Keratinocyte (primary cell): ENCODE data around the gene TOM1. TPM values are rescaled to one million over a fixed set of nuclear protein-coding genes. Genes with fewer than 3 reads are reported as not detected.
A peak's percentile ranks its signal among the peaks of the same experiment; 100 is the strongest.

ENCODE experiments used
- DNase-seq: peaks from one replicate; pipeline ENCODE4 v3.0.0-alpha.2; 2011; ENCODE audit warnings: low read depth, missing footprints, low spot score
- FAIRE-seq: peaks from 2 replicates; lab custom pipeline; 2011; peaks lifted over from hg19 to GRCh38; lab: Jason Lieb, UNC
- H2AFZ ChIP-seq: 2 replicates; pipeline ENCODE4 v1.6.0; 2012; ENCODE audit warnings: low read length, control low read depth, inconsistent platforms; ENCODE audit not compliant: control insufficient read depth
- H3K27ac ChIP-seq: 2 replicates; pipeline ENCODE4 v1.5.1; 2011; ENCODE audit warnings: low read length; ENCODE audit not compliant: control insufficient read depth, insufficient read depth
- H3K27me3 ChIP-seq: 3 replicates; pipeline ENCODE4 v1.6.0; 2011; ENCODE audit warnings: low read length; ENCODE audit not compliant: control insufficient read depth, insufficient read depth; ENCODE audit errors: extremely low read depth
- H3K36me3 ChIP-seq, 2 experiments: 2 replicates in 1 of 2; 3 replicates in 1 of 2; pipeline ENCODE4 v1.5.1; 2011; ENCODE audit warnings: low read length in 2 of 2, mild to moderate bottlenecking in 1 of 2; ENCODE audit not compliant: control insufficient read depth in 2 of 2, insufficient read depth in 2 of 2; ENCODE audit errors: extremely low read depth in 1 of 2
- H3K4me1 ChIP-seq: 3 replicates; pipeline ENCODE4 v1.5.1; 2011; ENCODE audit warnings: low read length; ENCODE audit not compliant: control insufficient read depth, insufficient read depth; ENCODE audit errors: extremely low read depth
- H3K4me2 ChIP-seq: 3 replicates; pipeline ENCODE4 v1.6.0; 2011; ENCODE audit warnings: low read depth, low read length; ENCODE audit not compliant: control insufficient read depth, insufficient read depth; ENCODE audit errors: extremely low read depth
- H3K4me3 ChIP-seq, 3 experiments: fragments of 200-600 bp in 1 of 3; sonication (generic) in 1 of 3; 2 replicates in 2 of 3; 3 replicates in 1 of 3; pipeline ENCODE4 v1.5.1; 2011 to 2016; ENCODE audit warnings: low read length in 3 of 3, mild to moderate bottlenecking in 3 of 3, control low read depth in 2 of 3, inconsistent platforms in 1 of 3, low read depth in 1 of 3, mixed read lengths in 1 of 3, mixed run types in 1 of 3, moderate library complexity in 1 of 3; ENCODE audit not compliant: control insufficient read depth in 2 of 3, insufficient read depth in 2 of 3; ENCODE audit errors: extremely low read depth in 1 of 3
- H3K79me2 ChIP-seq: 2 replicates; pipeline ENCODE4 v1.6.0; 2012; ENCODE audit warnings: low read length; ENCODE audit not compliant: control insufficient read depth, insufficient read depth
- H3K9ac ChIP-seq: 3 replicates; pipeline ENCODE4 v1.6.0; 2011; ENCODE audit warnings: low read length; ENCODE audit not compliant: control insufficient read depth, insufficient read depth; ENCODE audit errors: extremely low read depth
- H3K9me1 ChIP-seq: 3 replicates; pipeline ENCODE4 v1.6.0; 2011; ENCODE audit warnings: low read length; ENCODE audit not compliant: control insufficient read depth, insufficient read depth; ENCODE audit errors: extremely low read depth
- H3K9me3 ChIP-seq: 2 replicates; pipeline ENCODE4 v1.5.1; 2012; ENCODE audit warnings: low read depth, low read length; ENCODE audit not compliant: control insufficient read depth
- H4K20me1 ChIP-seq: 3 replicates; pipeline ENCODE4 v1.6.0; 2011; ENCODE audit warnings: low read length; ENCODE audit not compliant: control insufficient read depth, insufficient read depth; ENCODE audit errors: extremely low read depth
- EZH2 ChIP-seq: IDR thresholded peaks from one replicate; pipeline ENCODE4 v1.6.1; 2012; ENCODE audit warnings: inconsistent platforms, mild to moderate bottlenecking, low read length, moderate library complexity
- dilution Hi-C: fragments of 300-500 bp; cut with MboI; formaldehyde crosslinking; loops from one replicate; pipeline ENCODE4 v1.7.0; 2020; ENCODE audit warnings: low sequenced_read_pairs; ENCODE audit not compliant: extremely low pct_ligation_motif_present
- polyA plus RNA-seq, 5 experiments: library from polyadenylated mRNA; depleted of rRNA in 3 of 5; stranded (reverse) in 3 of 5; stranded (forward) in 1 of 5; unstranded in 1 of 5; fragments of >200 nt; gene quantifications; 1 replicate in 1 of 5; 2 replicates in 3 of 5; 3 replicates in 1 of 5; pipeline versions ENCODE4 v1.2.1 to v1.2.3, GENCODE V29; 2011 to 2012; ENCODE audit warnings: missing spikeins in 2 of 5, low read depth in 1 of 5, low replicate concordance in 1 of 5
- TF ChIP-seq, protein P1 (sequence below), 3 experiments: IDR thresholded peaks in 1 of 3; conservative IDR thresholded peaks in 1 of 3; optimal IDR thresholded peaks in 1 of 3; 2 replicates in 2 of 3; 3 replicates in 1 of 3; pipeline versions ENCODE3 to v1.5.1; 2011; ENCODE audit warnings: low read length in 3 of 3, mild to moderate bottlenecking in 3 of 3, moderate library complexity in 2 of 3, control low read depth in 1 of 3, inconsistent platforms in 1 of 3; ENCODE audit not compliant: insufficient read depth in 2 of 3; ENCODE audit errors: extremely low read depth in 1 of 3

Gene TOM1
- polyA plus RNA-seq, 1 donor (not counting 4 experiments of a cell fraction or from before 2014, with no cell fraction given) = 17.4 TPM

DNA sequence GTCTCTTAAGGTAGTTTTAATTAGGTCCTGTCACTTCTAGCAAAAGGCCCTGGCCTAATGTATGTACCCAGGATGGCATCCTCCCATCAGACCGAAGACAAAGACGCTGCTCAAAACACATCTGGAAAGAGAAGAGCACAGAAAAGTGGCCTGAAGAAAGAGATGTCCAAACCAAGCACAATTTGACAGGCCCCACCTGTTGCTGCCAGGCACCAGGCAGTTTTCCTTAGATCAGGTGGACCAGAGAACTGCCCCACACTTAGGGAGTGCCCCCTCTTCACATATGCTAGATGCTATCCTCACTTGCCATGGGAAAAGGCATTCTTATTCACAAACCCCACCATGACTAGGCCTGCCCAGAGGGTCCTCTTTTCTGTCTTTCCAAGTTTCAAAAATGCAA is 45.7 kb upstream of the TOM1 start:
- H4K20me1 ChIP-seq = no peaks in the 10 kb centered on the region
- no peak overlapping the region for H3K27ac ChIP-seq
- H2AFZ ChIP-seq = no peak overlapping the region
- DNase-seq = no peak
- dilution Hi-C loops = no loop called here
- no peak overlapping the region for H3K4me3 ChIP-seq
- H3K9ac ChIP-seq = no peak overlapping the region
- peaks cover 8% of the 10 kb centered on the region for H3K4me1 ChIP-seq
- H3K4me2 ChIP-seq = no peak overlapping the region
- no peak for TF ChIP-seq EZH2
- TF ChIP-seq, protein P1, sequence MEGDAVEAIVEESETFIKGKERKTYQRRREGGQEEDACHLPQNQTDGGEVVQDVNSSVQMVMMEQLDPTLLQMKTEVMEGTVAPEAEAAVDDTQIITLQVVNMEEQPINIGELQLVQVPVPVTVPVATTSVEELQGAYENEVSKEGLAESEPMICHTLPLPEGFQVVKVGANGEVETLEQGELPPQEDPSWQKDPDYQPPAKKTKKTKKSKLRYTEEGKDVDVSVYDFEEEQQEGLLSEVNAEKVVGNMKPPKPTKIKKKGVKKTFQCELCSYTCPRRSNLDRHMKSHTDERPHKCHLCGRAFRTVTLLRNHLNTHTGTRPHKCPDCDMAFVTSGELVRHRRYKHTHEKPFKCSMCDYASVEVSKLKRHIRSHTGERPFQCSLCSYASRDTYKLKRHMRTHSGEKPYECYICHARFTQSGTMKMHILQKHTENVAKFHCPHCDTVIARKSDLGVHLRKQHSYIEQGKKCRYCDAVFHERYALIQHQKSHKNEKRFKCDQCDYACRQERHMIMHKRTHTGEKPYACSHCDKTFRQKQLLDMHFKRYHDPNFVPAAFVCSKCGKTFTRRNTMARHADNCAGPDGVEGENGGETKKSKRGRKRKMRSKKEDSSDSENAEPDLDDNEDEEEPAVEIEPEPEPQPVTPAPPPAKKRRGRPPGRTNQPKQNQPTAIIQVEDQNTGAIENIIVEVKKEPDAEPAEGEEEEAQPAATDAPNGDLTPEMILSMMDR (optimal IDR thresholded peaks at IDR 0.05 in 1 of 3, IDR thresholded peaks at IDR 0.05 in 1 of 3, conservative IDR thresholded peaks at IDR 0.05 in 1 of 3; ENCODE audit: extremely low read depth in 1 of 3, insufficient read depth in 2 of 3, low read length in 3 of 3) = no peak
- no peaks in the 10 kb centered on the region for H3K36me3 ChIP-seq
- H3K27me3 ChIP-seq = no peaks in the 10 kb centered on the region
- peaks cover 12% of the 10 kb centered on the region for H3K79me2 ChIP-seq
- FAIRE-seq = no peak
- H3K9me1 ChIP-seq = no peaks in the 10 kb centered on the region
- H3K9me3 ChIP-seq = no peaks in the 10 kb centered on the region

- FAIRE-seq = no peak
- H3K9ac ChIP-seq = peak overlapping the region; percentile 91
These were observed 42.7 kb upstream of the TOM1 start for GRCh38 chr22:35257002-35257320.

More at GRCh38 chr22:35257002-35257320, 42.7 kb upstream of the TOM1 start:
- Histone ChIP-seq H3K36me3 (peaks cover 0 to 2% of the 10 kb centered on the region in 2 experiments), H3K79me2 (peaks cover 32% of the 10 kb centered on the region), H4K20me1 (no peaks in the 10 kb centered on the region), H3K4me2 (peak overlapping the region; percentile 71), H3K4me3 (peak overlapping the region; percentile 69 to 88 (median 75)), H3K27me3 (no peaks in the 10 kb centered on the region), H2AFZ (peak overlapping the region; percentile 87), H3K9me1 (no peaks in the 10 kb centered on the region), H3K27ac (peak overlapping the region; percentile 84), H3K4me1 (peaks cover 9% of the 10 kb centered on the region), H3K9me3 (no peaks in the 10 kb centered on the region)
- DNase-seq = no peak
- TF ChIP-seq, protein P1 (optimal IDR thresholded peaks at IDR 0.05 in 1 of 3, IDR thresholded peaks at IDR 0.05 in 1 of 3, conservative IDR thresholded peaks at IDR 0.05 in 1 of 3; ENCODE audit: extremely low read depth in 1 of 3, insufficient read depth in 2 of 3, low read length in 3 of 3) = no peak
- TF ChIP-seq EZH2 = no peak
- dilution Hi-C loops = no loop called here
